HepG2 (cell line): ENCODE measurements around the gene LRRN4CL. TPM values are rescaled to one million over a fixed set of nuclear protein-coding genes. Genes with fewer than 3 reads are reported as not detected.

Experiments used
- BRF2 ChIP-seq: sonication (generic); formaldehyde crosslinking; IDR thresholded peaks from 2 replicates; pipeline ENCODE4 v1.8.1; 2022; ENCODE audit warnings: mild to moderate bottlenecking, missing genetic modification reagents
- ELF1 ChIP-seq: sonication (generic); formaldehyde crosslinking; IDR thresholded peaks from 2 replicates; pipeline ENCODE4 v1.4.0; 2020; ENCODE audit warnings: missing genetic modification reagents
- FOXC1 ChIP-seq: sonication (generic); formaldehyde crosslinking; IDR thresholded peaks from 2 replicates; pipeline ENCODE4 v1.8.0; 2022; ENCODE audit warnings: mild to moderate bottlenecking, missing genetic modification reagents, borderline replicate concordance
- KDM5A ChIP-seq: fragments of 200-600 bp; sonication (generic); IDR thresholded peaks from 2 replicates; pipeline ENCODE4 v1.7.0; 2018; ENCODE audit warnings: antibody characterized with exemption, mild to moderate bottlenecking, low read length, borderline replicate concordance
- LCORL ChIP-seq, 2 experiments: fragments of 450-650 bp in 1 of 2; sonication (generic) in 1 of 2; formaldehyde crosslinking in 1 of 2; IDR thresholded peaks; 2 replicates each; pipeline versions ENCODE4 v1.5.0 to v1.6.1; 2017 to 2020; ENCODE audit warnings: antibody characterized with exemption in 1 of 2, missing genetic modification reagents in 1 of 2
- NR2F2 ChIP-seq: IDR thresholded peaks from 2 replicates; pipeline ENCODE4 v1.6.1; 2012; ENCODE audit warnings: low read depth, inconsistent platforms, borderline replicate concordance
- RNF219 ChIP-seq: sonication (generic); formaldehyde crosslinking; IDR thresholded peaks from 2 replicates; pipeline ENCODE4 v1.5.0; 2020; ENCODE audit warnings: mild to moderate bottlenecking, missing genetic modification reagents
- SALL2 ChIP-seq: sonication (generic); formaldehyde crosslinking; IDR thresholded peaks from 2 replicates; pipeline ENCODE4 v1.8.1; 2023; ENCODE audit warnings: mild to moderate bottlenecking, missing genetic modification reagents, inconsistent platforms
- SMAD3 ChIP-seq: sonication (generic); formaldehyde crosslinking; IDR thresholded peaks from 2 replicates; pipeline ENCODE4 v1.4.0; 2020; ENCODE audit warnings: missing genetic modification reagents
- TEAD3 ChIP-seq: optimal IDR thresholded peaks from 2 replicates; pipeline ENCODE3; 2016; ENCODE audit warnings: borderline replicate concordance
- WIZ ChIP-seq: sonication (generic); formaldehyde crosslinking; IDR thresholded peaks from 2 replicates; pipeline ENCODE4 v1.5.1; 2020; ENCODE audit warnings: mild to moderate bottlenecking, missing genetic modification reagents
- ZMYM2 ChIP-seq: sonication (generic); formaldehyde crosslinking; IDR thresholded peaks from 2 replicates; pipeline ENCODE4 v1.8.0; 2022; ENCODE audit warnings: mild to moderate bottlenecking, missing genetic modification reagents
- ZMYM3 ChIP-seq: sonication (generic); formaldehyde crosslinking; IDR thresholded peaks from 2 replicates; pipeline ENCODE4 v1.5.1; 2020; ENCODE audit warnings: mild to moderate bottlenecking, missing genetic modification reagents
- ZNF124 ChIP-seq: sonication (generic); formaldehyde crosslinking; IDR thresholded peaks from 2 replicates; pipeline ENCODE4 v1.4.0; 2020; ENCODE audit warnings: missing genetic modification reagents
- ZNF263 ChIP-seq: sonication (generic); formaldehyde crosslinking; IDR thresholded peaks from 2 replicates; pipeline ENCODE4 v1.4.0; 2020; ENCODE audit warnings: missing genetic modification reagents
- ZNF296 ChIP-seq: sonication (generic); formaldehyde crosslinking; conservative IDR thresholded peaks from 2 replicates; pipeline ENCODE4 v1.5.0; 2020; ENCODE audit warnings: mild to moderate bottlenecking, missing genetic modification reagents
- ZNF549 ChIP-seq: sonication (generic); formaldehyde crosslinking; IDR thresholded peaks from 2 replicates; pipeline ENCODE4 v1.5.0; 2020; ENCODE audit warnings: missing genetic modification reagents
- ZNF672 ChIP-seq: sonication (generic); formaldehyde crosslinking; IDR thresholded peaks from 2 replicates; pipeline ENCODE4 v1.8.1; 2022; ENCODE audit warnings: missing genetic modification reagents
- ZNF770 ChIP-seq: sonication (generic); formaldehyde crosslinking; IDR thresholded peaks from 2 replicates; pipeline ENCODE4 v1.5.0; 2020; ENCODE audit warnings: mild to moderate bottlenecking, missing genetic modification reagents
- ZNF781 ChIP-seq: sonication (generic); formaldehyde crosslinking; IDR thresholded peaks from 2 replicates; pipeline ENCODE4 v1.5.1; 2020; ENCODE audit warnings: borderline replicate concordance, mild to moderate bottlenecking, missing genetic modification reagents; ENCODE audit errors: not compliant biosample characterization
- ZNF792 ChIP-seq: IDR thresholded peaks from 2 replicates; pipeline ENCODE4 v1.6.1; 2016
- ZSCAN20 ChIP-seq: sonication (generic); formaldehyde crosslinking; IDR thresholded peaks from 2 replicates; pipeline ENCODE4 v1.4.0; 2020; ENCODE audit warnings: missing genetic modification reagents, mild to moderate bottlenecking, borderline replicate concordance
- polyA plus RNA-seq, 8 experiments: library from polyadenylated mRNA; depleted of rRNA in 3 of 8; stranded (reverse) in 7 of 8; unstranded in 1 of 8; fragments of >200 nt; fragmentation: Illumina TruSeq in 4 of 8; extraction: Trizol in 4 of 8; gene quantifications; 2 replicates each; pipeline versions ENCODE4 v1.2.1 to v1.2.3, GENCODE V29; 2011 to 2016; ENCODE audit warnings: low read depth in 4 of 8, missing spikeins in 1 of 8, mixed read lengths in 1 of 8; ENCODE audit not compliant: insufficient read depth in 1 of 8
- total RNA-seq, 5 experiments: library from RNA; depleted of rRNA; stranded (reverse); fragments of >200 nt; fragmentation: Illumina TruSeq; extraction: Trizol; gene quantifications; 2 replicates each; pipeline ENCODE4 v1.2.3, GENCODE V29; 2016; ENCODE audit warnings: low read depth in 1 of 5
- TF ChIP-seq, protein P1 (sequence below): sonication (generic); formaldehyde crosslinking; IDR thresholded peaks from 2 replicates; pipeline ENCODE4 v1.4.0; 2020; ENCODE audit warnings: missing genetic modification reagents

Gene LRRN4CL
- total and polyA plus RNA-seq, 2 of the 13 experiments (the other 11 are each of a cell fraction or from before 2014, with no cell fraction given) = 0.11 TPM; not detected in 1

DNA sequence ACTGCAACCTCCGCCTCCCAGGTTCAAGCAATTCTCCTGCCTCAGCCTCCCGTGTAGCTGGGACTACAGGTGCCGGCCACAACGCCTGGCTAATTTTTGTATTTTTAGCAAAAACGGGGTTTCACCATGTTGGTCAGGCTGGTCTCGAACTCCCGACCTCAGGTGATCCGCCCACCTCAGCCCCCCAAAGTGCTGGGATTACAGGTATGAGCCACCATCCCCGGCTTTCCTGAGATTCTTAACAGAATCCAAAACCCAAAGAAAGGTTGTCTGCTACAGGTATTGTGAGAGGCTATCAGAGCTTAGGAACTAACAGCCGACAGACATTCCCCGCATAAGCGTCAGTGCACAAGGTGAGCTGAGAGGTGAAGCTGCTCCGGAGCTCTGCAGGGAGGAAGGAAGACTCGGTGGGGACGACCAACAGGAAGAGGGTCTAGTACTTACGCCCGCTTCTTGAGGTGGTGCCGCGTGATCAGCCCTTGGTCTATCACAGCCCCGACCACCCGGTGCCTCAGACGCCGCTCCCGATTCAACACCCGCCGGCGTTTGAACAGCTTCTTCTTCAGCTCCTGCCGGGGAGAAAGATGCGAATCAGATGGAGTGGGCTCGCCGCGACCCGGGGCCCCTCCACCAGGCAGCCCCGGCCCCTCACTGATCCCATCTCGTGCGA lies 24.8 kb downstream of the LRRN4CL start (continued):
- TF ChIP-seq BRF2 (CRISPR knock-in tag) (no peak), ELF1 (CRISPR knock-in tag) (no peak), ZNF781 (CRISPR knock-in tag) (peak; percentile 24), ZNF549 (CRISPR knock-in tag) (peak; percentile 48; the same call in 1 of the 2 replicates), NR2F2 (no peak), TEAD3 (no peak), RNF219 (CRISPR knock-in tag) (no peak), SALL2 (peak; percentile 44; the same call in 1 of the 2 replicates), ZNF770 (CRISPR knock-in tag) (peak; percentile 14; the same call in 1 of the 2 replicates), FOXC1 (CRISPR knock-in tag) (no peak), ZSCAN20 (CRISPR knock-in tag) (peak; percentile 86; the same call in 1 of the 2 replicates), ZMYM2 (CRISPR knock-in tag) (peak; percentile 49; the same call in 1 of the 2 replicates), ZNF792 (CRISPR knock-in tag) (no peak), LCORL (IDR thresholded peaks at IDR 0.05) (no peak), LCORL (CRISPR knock-in tag; IDR thresholded peaks at IDR 0.05) (0 out of 2 replicates have a peak, but pooled peaks have one; percentile 19), ZNF672 (CRISPR knock-in tag) (no peak), SMAD3 (CRISPR knock-in tag) (0 out of 2 replicates have a peak, but pooled peaks have one; percentile 0), KDM5A (peak; percentile 56; the same call in 1 of the 2 replicates), ZMYM3 (CRISPR knock-in tag) (peak; percentile 73), ZNF124 (CRISPR knock-in tag) (peak; percentile 28; the same call in 1 of the 2 replicates), ZNF263 (peak; percentile 68), WIZ (CRISPR knock-in tag) (0 out of 2 replicates have a peak, but pooled peaks have one; percentile 50), ZNF296 (CRISPR knock-in tag) (0 out of 2 replicates have a peak, but pooled peaks have one; percentile 19)
- TF ChIP-seq, protein P1, sequence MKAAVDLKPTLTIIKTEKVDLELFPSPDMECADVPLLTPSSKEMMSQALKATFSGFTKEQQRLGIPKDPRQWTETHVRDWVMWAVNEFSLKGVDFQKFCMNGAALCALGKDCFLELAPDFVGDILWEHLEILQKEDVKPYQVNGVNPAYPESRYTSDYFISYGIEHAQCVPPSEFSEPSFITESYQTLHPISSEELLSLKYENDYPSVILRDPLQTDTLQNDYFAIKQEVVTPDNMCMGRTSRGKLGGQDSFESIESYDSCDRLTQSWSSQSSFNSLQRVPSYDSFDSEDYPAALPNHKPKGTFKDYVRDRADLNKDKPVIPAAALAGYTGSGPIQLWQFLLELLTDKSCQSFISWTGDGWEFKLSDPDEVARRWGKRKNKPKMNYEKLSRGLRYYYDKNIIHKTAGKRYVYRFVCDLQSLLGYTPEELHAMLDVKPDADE (CRISPR knock-in tag) = no peak
